Fibroblast of the aortic adventitia (primary cell): Measurements from ENCODE around the gene COA1. TPM values are rescaled to one million over a fixed set of nuclear protein-coding genes. Genes with fewer than 3 reads are reported as not detected.

ENCODE experiments used
- DNase-seq: peaks from one replicate; pipeline ENCODE4 v3.0.0-alpha.2; 2010; ENCODE audit warnings: low read depth
- H3K4me3 ChIP-seq: 2 replicates; pipeline ENCODE4 v1.5.1; 2011; ENCODE audit warnings: low read depth, mild to moderate bottlenecking, control low read depth, low read length, moderate library complexity
- total RNA-seq: library from RNA; depleted of rRNA; stranded (reverse); fragments of >200 nt; gene quantifications from 2 replicates; pipeline ENCODE4 v1.2.3, GENCODE V29; 2012; ENCODE audit warnings: low replicate concordance
- TF ChIP-seq, protein P1 (sequence below): IDR thresholded peaks from 2 replicates; pipeline ENCODE4 v1.5.1; 2011; ENCODE audit warnings: mild to moderate bottlenecking, low read length, control low read depth, inconsistent platforms; ENCODE audit not compliant: insufficient read depth

Gene COA1
- total RNA-seq, 1 donor: 71.4 TPM

DNA sequence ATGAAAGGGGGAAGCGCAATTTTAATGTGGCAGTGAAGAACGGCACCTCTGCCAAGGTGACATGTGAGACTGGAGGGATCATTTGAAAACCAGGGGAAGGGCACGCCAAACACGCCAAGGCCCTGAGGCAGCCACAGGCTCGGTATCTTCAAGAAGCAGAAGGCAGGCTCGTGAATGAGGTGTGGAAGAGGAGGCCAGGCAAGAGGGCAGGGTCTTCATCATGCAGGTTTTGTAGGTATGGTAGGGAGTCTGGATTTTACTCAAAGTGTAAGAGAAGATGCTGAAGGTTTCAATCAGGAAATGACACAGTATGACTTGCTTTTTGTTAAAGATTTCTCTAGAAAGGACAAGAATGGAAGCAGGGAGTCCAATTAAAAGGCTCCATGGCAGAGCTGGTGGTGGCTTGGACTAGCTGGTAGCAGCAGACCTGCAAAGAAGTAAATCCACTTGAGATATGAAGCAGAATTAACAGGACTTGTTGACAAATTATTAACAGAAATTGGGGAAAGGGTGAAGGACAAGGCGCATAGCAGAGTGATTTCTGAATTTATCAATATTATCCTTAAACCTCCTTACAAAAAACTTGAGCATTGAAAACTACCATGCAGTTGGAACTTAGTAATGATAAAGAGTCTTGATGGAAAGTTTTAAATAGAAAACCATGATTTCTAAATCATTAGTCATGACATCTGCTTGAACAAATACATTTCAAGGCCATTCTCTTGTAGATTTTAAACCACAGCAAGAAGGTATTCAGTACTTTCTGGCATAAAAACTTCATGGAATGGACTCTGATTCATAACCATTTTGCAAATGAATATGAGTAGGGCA lies 70.4 kb downstream of the COA1 start:
- no peak overlapping the region for H3K4me3 ChIP-seq
- peak; percentile 92 for DNase-seq
- TF ChIP-seq, protein P1, sequence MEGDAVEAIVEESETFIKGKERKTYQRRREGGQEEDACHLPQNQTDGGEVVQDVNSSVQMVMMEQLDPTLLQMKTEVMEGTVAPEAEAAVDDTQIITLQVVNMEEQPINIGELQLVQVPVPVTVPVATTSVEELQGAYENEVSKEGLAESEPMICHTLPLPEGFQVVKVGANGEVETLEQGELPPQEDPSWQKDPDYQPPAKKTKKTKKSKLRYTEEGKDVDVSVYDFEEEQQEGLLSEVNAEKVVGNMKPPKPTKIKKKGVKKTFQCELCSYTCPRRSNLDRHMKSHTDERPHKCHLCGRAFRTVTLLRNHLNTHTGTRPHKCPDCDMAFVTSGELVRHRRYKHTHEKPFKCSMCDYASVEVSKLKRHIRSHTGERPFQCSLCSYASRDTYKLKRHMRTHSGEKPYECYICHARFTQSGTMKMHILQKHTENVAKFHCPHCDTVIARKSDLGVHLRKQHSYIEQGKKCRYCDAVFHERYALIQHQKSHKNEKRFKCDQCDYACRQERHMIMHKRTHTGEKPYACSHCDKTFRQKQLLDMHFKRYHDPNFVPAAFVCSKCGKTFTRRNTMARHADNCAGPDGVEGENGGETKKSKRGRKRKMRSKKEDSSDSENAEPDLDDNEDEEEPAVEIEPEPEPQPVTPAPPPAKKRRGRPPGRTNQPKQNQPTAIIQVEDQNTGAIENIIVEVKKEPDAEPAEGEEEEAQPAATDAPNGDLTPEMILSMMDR: no peak

DNA sequence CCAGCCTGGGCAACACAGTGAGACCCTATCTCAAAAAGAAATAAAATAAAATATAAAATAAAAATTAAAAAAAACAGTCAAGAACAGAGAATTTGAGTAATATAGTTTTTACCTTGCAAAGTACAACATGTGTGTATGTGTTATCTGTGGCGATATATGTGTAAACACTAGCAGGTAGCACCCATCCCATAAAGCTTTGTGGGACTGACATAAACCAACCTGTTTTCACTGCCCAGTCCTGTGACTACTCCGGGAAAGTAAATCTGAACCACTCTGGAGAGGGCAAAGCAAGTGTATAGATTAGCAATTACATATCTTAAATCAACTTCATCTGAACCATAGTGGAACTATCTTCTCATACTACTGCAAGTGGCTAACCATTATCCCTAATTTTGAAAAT lies 72.3 kb downstream of the COA1 start:
- TF ChIP-seq, protein P1: no peak
- no peak for DNase-seq
- H3K4me3 ChIP-seq: no peak overlapping the region

GRCh38 chr7:43655584-43655983 lies 73.7 kb downstream of the COA1 start:
- TF ChIP-seq, protein P1: no peak

DNA sequence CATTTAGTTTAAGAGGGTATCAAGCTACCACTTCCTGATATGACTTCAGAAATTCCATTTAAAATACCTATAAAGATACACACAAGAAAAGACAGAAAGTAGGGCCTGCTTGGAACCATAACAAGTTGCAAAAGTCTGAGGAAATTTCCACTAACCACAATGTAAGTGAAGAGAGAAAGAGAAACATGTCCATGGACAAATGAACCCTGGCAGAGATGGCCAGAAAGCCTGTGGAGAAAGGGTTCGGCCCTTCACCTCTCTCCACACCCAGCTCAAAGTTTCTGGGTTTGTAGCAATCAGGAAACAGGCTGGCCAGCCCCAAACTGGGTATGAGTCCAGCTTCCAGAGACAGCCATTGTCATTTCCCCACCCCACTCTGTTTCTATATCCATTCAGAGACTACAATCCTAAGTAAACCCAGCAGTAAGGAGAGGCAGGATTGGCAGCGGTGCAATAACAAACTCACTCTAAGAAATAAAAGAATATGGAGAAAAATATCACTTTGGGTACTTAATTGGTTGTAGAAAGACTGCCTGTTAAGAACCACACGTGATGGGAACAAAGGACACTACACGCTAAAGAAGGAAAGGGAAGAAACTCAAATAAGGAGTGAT lies 75.3 kb downstream of the COA1 start:
- no peak overlapping the region for H3K4me3 ChIP-seq
- DNase-seq: no peak
- TF ChIP-seq, protein P1: no peak

More at GRCh38 chr7:43655584-43655983, 73.7 kb downstream of the COA1 start:
- H3K4me3 ChIP-seq: no peak overlapping the region
- no peak for DNase-seq

- TF ChIP-seq, protein P1: no peak
- no peak for DNase-seq
- H3K4me3 ChIP-seq: no peak overlapping the region
These were observed 75.9 kb downstream of the COA1 start for GRCh38 chr7:43653466-43653865.

GRCh38 chr7:43652364-43652763 lies 77.0 kb downstream of the COA1 start:
- H3K4me3 ChIP-seq: no peak overlapping the region
- TF ChIP-seq, protein P1: no peak
- DNase-seq: no peak
